NB4 (cell line): ENCODE data around the gene ARHGAP22.

ENCODE experiments used
- DNase-seq: peaks from one replicate; pipeline ENCODE4 v3.0.0; 2010; ENCODE audit warnings: low read depth
- H3K4me3 ChIP-seq: one replicate; pipeline ENCODE4 v1.5.1; 2011; ENCODE audit warnings: mild to moderate bottlenecking, low read depth, low read length, moderate library complexity
- CTCF ChIP-seq: IDR thresholded peaks from one replicate; pipeline ENCODE4 v1.5.1; 2012; ENCODE audit warnings: low read depth, low read length
- MYC ChIP-seq: IDR thresholded peaks from 2 replicates; pipeline ENCODE4 v1.6.1; 2011; ENCODE audit warnings: low read depth, low read length
- POLR2A ChIP-seq: IDR thresholded peaks from 2 replicates; pipeline ENCODE4 v1.6.1; 2011; ENCODE audit warnings: mild to moderate bottlenecking; ENCODE audit not compliant: insufficient read length; ENCODE audit errors: extremely low read depth
- TF ChIP-seq, protein P1 (sequence below): IDR thresholded peaks from 2 replicates; pipeline ENCODE4 v1.6.1; 2011; ENCODE audit warnings: low read depth, low read length

Gene ARHGAP22

DNA sequence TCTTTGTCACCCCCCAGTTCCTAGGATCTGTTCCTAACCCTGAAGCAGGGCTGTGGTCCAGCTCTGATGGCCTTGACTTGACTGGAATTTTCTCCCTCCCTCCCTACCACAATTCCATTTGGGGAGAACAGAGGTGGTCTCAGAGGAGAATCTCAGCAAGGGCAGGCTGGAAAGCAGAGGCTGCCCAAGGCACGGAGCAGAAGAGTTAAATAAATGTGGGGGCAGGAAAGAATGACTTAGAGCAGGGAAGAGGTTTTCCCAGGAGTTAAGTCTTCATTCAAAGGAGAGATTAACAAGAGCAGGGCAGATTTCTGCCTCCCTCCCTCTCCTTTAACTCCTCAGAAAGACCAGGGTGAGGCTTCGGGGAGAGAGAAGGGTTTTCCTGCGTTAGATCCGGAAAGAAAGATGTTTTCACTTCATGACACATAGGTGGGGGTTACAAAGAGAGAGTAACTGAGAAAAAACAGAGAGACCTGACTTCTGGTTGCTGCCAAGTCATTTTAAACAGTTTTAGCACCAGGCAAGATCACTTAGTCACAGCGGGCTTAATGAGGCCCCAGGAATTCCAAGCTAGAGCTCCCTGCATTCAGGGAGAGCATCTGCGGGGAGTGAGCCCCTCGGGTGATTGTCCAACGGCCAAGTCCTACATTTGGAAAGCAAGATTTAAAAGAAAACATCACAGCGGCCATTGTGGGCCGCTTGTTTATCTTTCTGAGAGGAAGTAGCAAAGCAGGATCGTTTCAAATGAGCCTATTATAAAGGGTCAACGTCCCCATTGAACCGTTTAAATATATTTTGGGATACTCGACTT lies 78.7 kb downstream of the ARHGAP22 start:
- H3K4me3 ChIP-seq = no peak overlapping the region
- TF ChIP-seq, protein P1, sequence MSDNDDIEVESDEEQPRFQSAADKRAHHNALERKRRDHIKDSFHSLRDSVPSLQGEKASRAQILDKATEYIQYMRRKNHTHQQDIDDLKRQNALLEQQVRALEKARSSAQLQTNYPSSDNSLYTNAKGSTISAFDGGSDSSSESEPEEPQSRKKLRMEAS = no peak
- TF ChIP-seq MYC = no peak
- DNase-seq = no peak

DNA sequence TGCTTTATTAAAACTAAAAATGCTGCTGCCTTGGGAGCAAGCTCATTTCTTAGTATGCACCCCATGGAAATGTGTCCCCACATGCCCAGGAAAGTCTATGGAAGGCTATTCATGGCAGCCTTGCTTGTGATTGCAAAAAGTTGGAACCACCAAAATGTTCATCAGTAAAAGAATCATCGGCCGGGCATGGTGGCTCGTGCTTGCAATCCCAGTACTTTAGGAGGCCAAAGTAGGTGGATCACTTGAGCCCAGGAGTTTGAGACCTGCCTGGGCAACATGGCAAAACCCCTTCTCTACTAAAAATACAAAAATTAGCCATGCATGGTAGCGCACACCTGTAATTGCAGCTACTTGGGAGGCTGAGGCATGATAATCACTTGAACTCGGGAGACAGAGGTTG lies 79.8 kb downstream of the ARHGAP22 start:
- H3K4me3 ChIP-seq = no peak overlapping the region
- TF ChIP-seq POLR2A (no peak), CTCF (no peak), MYC (no peak)
- TF ChIP-seq, protein P1 = no peak
- no peak for DNase-seq

DNA sequence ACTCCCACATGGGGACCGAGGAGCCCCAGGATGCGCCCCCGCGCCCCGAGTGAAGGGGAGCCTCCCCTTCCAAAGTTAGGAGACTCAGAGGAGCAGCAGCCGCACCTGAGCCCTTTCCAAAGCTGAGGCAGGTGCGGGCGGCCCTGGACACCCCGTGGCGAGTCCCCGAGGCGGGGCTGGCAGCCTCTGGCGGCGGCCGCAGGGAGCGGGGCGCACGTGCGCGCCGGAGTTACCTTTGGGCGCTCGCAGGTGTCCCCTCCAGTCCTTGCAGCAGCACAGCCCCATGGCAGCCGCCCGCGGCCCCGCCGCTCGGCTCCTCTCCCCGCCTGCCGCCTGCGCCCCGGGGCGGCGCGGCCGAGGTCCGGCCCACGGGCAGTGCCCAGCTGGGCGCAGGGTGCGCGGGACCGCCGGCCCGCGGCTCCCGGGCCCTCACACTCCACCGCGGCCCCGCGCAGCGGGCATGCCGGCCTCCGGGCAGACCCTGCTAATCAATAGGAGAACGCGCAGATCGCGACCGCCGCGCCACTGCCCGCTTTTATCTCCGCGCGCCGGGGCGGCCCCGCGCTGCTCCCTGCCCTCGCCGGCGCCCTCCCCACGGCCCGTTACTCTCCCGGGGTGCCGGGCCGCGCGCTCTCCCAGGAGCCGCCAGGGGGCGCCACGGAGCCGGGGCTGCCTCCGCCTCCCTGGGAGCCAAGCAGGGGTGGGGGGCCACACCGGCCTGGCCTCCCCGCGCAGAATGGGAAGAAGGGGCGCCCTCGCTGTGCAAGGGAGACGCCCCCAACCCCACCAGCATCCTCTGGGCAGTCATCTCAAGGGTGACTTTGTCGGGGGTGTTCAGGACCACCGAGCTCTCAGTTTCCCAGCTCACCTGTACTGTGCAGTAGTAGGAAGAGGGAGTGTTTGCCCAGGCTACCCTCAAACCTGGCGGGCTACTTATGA lies 80.8 kb downstream of the ARHGAP22 start:
- no peak overlapping the region for H3K4me3 ChIP-seq
- DNase-seq = no peak

GRCh38 chr10:48523212-48523819 lies 81.6 kb downstream of the ARHGAP22 start:
- DNase-seq = no peak
- no peak overlapping the region for H3K4me3 ChIP-seq
- TF ChIP-seq POLR2A (no peak), MYC (no peak), CTCF (no peak)
- TF ChIP-seq, protein P1 = no peak

More for the DNA sequence above, 80.8 kb downstream of the ARHGAP22 start:
- TF ChIP-seq MYC = no peak
- TF ChIP-seq, protein P1 = no peak
- TF ChIP-seq CTCF = no peak
- TF ChIP-seq POLR2A = no peak

- H3K4me3 ChIP-seq = no peak overlapping the region
- TF ChIP-seq, protein P1 = no peak
- TF ChIP-seq POLR2A = no peak
- TF ChIP-seq CTCF = no peak
- no peak for TF ChIP-seq MYC
- DNase-seq = no peak
These were observed 82.7 kb downstream of the ARHGAP22 start for GRCh38 chr10:48522011-48522765.
